Retinal pigment epithelial cell (primary cell): ENCODE results near the gene TFEB.

Experiments used
- DNase-seq: peaks from one replicate; pipeline ENCODE4 v3.0.0-alpha.2; 2010; ENCODE audit warnings: low read depth
- H3K4me3 ChIP-seq: 2 replicates; pipeline ENCODE4 v1.5.1; 2011; ENCODE audit warnings: mild to moderate bottlenecking, low read length, control low read depth, moderate library complexity
- TF ChIP-seq, protein P1 (sequence below): conservative IDR thresholded peaks from 2 replicates; pipeline ENCODE4 v1.5.1; 2011; ENCODE audit warnings: low read depth, low read length, control low read depth, inconsistent platforms

The TFEB gene

DNA sequence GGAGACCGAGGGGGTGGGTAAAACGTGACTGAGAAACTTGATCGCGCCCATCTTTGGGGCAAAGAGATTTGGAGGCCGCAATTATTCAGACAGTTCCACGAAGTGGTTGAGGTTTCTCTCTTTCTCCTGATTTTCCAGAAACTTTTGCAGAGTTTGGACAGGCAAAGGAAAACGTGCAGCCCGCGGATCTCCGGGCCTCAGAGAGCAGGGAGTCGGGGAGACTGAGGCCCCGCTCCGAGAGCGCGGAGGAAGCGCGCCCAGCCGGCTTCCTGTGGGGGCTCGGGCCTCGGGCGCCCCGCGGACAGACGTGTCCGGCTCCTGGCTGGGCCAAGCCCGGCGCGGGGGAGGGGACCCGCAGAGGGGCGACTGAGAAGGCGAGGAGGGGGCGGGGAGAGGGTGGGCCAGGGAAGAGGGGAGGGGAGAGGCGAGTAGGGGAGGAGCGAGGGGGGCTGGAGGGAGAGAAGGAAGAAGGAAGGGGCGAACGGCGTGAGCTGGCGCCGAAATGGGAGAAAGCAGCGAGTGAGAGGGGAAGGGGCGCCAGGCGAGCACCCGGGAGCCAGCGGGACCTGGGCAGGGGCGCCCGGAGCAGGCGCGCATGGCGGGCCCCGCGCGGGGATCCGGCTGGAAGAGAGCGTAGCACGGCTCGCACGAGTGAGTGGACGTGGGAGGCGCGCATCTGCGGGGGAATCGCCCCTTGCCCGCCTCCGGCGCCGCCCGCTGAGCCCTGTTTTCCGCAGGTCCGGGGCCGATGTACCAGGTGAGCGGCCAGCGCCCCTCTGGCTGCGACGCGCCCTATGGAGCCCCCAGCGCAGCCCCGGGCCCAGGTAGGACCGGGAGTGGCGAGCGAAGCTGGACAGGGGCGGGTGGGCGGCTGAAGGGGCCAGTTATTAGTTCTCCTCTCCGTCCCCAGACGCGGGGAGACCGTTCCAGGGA is 97.1 kb downstream of the TFEB start, which contains the start of gene MDFI:
MDFI (plus strand) TSS at position 467 of the 933 bp plus-strand sequence; CDS start at position 749, 282 bp downstream.
- no peak for DNase-seq
- TF ChIP-seq, protein P1, sequence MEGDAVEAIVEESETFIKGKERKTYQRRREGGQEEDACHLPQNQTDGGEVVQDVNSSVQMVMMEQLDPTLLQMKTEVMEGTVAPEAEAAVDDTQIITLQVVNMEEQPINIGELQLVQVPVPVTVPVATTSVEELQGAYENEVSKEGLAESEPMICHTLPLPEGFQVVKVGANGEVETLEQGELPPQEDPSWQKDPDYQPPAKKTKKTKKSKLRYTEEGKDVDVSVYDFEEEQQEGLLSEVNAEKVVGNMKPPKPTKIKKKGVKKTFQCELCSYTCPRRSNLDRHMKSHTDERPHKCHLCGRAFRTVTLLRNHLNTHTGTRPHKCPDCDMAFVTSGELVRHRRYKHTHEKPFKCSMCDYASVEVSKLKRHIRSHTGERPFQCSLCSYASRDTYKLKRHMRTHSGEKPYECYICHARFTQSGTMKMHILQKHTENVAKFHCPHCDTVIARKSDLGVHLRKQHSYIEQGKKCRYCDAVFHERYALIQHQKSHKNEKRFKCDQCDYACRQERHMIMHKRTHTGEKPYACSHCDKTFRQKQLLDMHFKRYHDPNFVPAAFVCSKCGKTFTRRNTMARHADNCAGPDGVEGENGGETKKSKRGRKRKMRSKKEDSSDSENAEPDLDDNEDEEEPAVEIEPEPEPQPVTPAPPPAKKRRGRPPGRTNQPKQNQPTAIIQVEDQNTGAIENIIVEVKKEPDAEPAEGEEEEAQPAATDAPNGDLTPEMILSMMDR: no peak
- H3K4me3 ChIP-seq: peak within 1 kb of the TSS; percentile 57

DNA sequence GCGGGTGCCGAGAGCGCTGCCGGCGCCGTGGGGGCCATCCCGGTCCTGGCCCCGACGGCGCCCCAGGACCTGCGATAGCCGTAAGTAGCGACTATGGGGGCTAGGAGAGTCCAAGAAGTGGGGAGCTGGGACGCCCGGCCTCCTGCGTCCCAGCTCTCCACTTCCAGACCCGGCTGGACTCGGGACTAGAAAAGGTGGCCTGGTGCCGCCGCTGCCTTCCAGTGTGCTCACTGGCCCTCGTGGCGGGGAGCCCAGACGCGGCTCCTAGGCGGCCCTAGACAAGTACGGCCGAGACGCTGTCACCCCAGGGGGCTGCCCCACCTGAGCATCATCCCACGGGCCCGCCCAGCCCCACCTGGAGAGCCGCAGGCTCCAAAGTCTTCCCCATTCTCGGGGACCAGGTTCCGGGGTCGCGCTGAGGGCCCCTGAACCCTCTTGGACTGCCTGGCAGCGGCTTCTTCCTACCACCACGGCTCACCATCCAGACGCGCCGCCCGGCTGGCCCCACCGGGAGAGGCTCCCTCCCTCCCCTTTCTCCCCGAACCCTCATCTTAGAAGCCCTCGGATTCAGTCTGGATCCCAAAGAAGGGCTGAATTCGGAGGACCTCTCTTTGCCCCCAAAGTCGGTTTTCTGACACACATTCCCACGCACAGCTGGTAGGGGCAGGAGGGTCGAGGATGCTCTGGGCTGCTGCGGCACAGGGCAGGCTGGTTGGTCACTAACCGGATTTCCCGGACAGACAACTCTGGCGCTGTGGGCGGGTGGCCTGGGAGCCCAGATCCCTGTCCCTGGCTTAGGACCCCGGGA is 98.0 kb downstream of the TFEB start:
- TF ChIP-seq, protein P1: no peak
- no peak for DNase-seq
- H3K4me3 ChIP-seq: peak overlapping the region; percentile 57

GRCh38 chr6:41636833-41637193 is 98.6 kb downstream of the TFEB start:
- H3K4me3 ChIP-seq: peak overlapping the region; percentile 21
- no peak for DNase-seq

GRCh38 chr6:41635365-41635764 is 100.0 kb downstream of the TFEB start:
- DNase-seq: no peak
- TF ChIP-seq, protein P1: no peak
- H3K4me3 ChIP-seq: no peak overlapping the region

More at GRCh38 chr6:41636833-41637193, 98.6 kb downstream of the TFEB start:
- TF ChIP-seq, protein P1: no peak

- DNase-seq: peak; percentile 43
- TF ChIP-seq, protein P1: no peak
- H3K4me3 ChIP-seq: no peak overlapping the region
Measured at GRCh38 chr6:41634657-41635056, 100.8 kb downstream of the TFEB start.
